Stromal cell of bone marrow (primary cell): Measurements from ENCODE around the gene APLF.
"Not testable (repeated sequence)": the region's sequence is repeated elsewhere in the genome, so short reads cannot be mapped to it uniquely, and the experiment has no call there.

Experiments used
- DNase-seq: peaks from one replicate; pipeline ENCODE4 v3.0.0-alpha.2; 2012; ENCODE audit warnings: low read depth

The APLF gene

GRCh38 chr2:68588589-68588988 lies 121.2 kb downstream of the APLF start:
- DNase-seq, result no peak

- no peak for DNase-seq
Observed at GRCh38 chr2:68589963-68590362, 122.6 kb downstream of the APLF start.

- DNase-seq, result no peak
Observed at GRCh38 chr2:68590702-68591101, 123.3 kb downstream of the APLF start.

GRCh38 chr2:68591225-68591624 lies 123.8 kb downstream of the APLF start:
- DNase-seq, result no peak

GRCh38 chr2:68594041-68594440 lies 126.7 kb downstream of the APLF start:
- DNase-seq, result no peak

- DNase-seq, result peak; percentile 15
Observed at GRCh38 chr2:68594674-68595492, 127.5 kb downstream of the APLF start.

GRCh38 chr2:68595493-68595785 lies 128.1 kb downstream of the APLF start:
- not testable (repeated sequence) for DNase-seq

GRCh38 chr2:68600495-68600894 lies 133.1 kb downstream of the APLF start:
- DNase-seq, result not testable (repeated sequence)

- no peak for DNase-seq
Observed at GRCh38 chr2:68603059-68603458, 135.7 kb downstream of the APLF start.

- DNase-seq, result no peak
Observed at GRCh38 chr2:68604077-68604476, 136.7 kb downstream of the APLF start.

- DNase-seq, result no peak
Observed at GRCh38 chr2:68605939-68606338, 138.6 kb downstream of the APLF start.

GRCh38 chr2:68606759-68607158 lies 139.4 kb downstream of the APLF start:
- DNase-seq, result no peak

GRCh38 chr2:68607837-68608236 lies 140.5 kb downstream of the APLF start:
- no peak for DNase-seq

- no peak for DNase-seq
Observed at GRCh38 chr2:68612765-68613519, 145.6 kb downstream of the APLF start.

GRCh38 chr2:68620772-68621171 lies 153.4 kb downstream of the APLF start:
- DNase-seq, result no peak

- no peak for DNase-seq
Observed at GRCh38 chr2:68623820-68624219, 156.4 kb downstream of the APLF start.

- no peak for DNase-seq
Observed at GRCh38 chr2:68627615-68628014, 160.2 kb downstream of the APLF start.
